Smooth muscle cell (in vitro differentiated cells): ENCODE data around the gene FURIN. TPM values are rescaled to one million over a fixed set of nuclear protein-coding genes. Genes with fewer than 3 reads are reported as not detected.

Experiments
- DNase-seq: peaks from one replicate; lab custom pipeline; 2025; ENCODE audit not compliant: unreplicated experiment; lab: John Stamatoyannopoulos, UW
- H2AFZ ChIP-seq: fragments of 200-600 bp; sonication (generic); 2 replicates; pipeline ENCODE4 v1.6.0; 2016; ENCODE audit warnings: antibody characterized with exemption, low read depth, mild to moderate bottlenecking
- H3F3A ChIP-seq: fragments of 200-600 bp; sonication (generic); 2 replicates; pipeline ENCODE4 v1.6.0; 2017; ENCODE audit warnings: antibody characterized with exemption, low read depth
- H3K27ac ChIP-seq: fragments of 200-600 bp; sonication (generic); 2 replicates; pipeline ENCODE4 v1.5.1; 2016; ENCODE audit warnings: low read depth, mild to moderate bottlenecking
- H3K27me3 ChIP-seq: fragments of 200-600 bp; sonication (generic); 2 replicates; pipeline ENCODE4 v1.6.1; 2016; ENCODE audit warnings: low read depth, mild to moderate bottlenecking
- H3K36me3 ChIP-seq: fragments of 200-600 bp; sonication (generic); 2 replicates; pipeline ENCODE4 v1.5.1; 2016; ENCODE audit warnings: low read depth
- H3K4me1 ChIP-seq: fragments of 200-600 bp; sonication (generic); 2 replicates; pipeline ENCODE4 v1.5.1; 2016; ENCODE audit warnings: low read depth
- H3K4me2 ChIP-seq: fragments of 200-600 bp; sonication (generic); 2 replicates; pipeline ENCODE4 v1.6.0; 2016; ENCODE audit warnings: mild to moderate bottlenecking
- H3K4me3 ChIP-seq: fragments of 200-600 bp; sonication (generic); 2 replicates; pipeline ENCODE4 v1.5.1; 2016; ENCODE audit warnings: mild to moderate bottlenecking
- H3K79me2 ChIP-seq: fragments of 200-600 bp; sonication (generic); 2 replicates; pipeline ENCODE4 v1.6.0; 2016; ENCODE audit warnings: low read depth, mild to moderate bottlenecking
- H3K9ac ChIP-seq: fragments of 200-600 bp; sonication (generic); 2 replicates; pipeline ENCODE4 v1.6.0; 2016; ENCODE audit warnings: low read depth
- H3K9me3 ChIP-seq: fragments of 200-600 bp; sonication (generic); replicated peaks from 2 replicates; pipeline ENCODE4 v1.5.1; 2016; ENCODE audit warnings: low read depth
- H4K20me1 ChIP-seq: fragments of 200-600 bp; sonication (generic); 2 replicates; pipeline ENCODE4 v1.6.0; 2016; ENCODE audit warnings: low read depth
- CTCF ChIP-seq: fragments of 200-600 bp; sonication (generic); IDR thresholded peaks from 2 replicates; pipeline ENCODE4 v1.5.1; 2017; ENCODE audit warnings: borderline replicate concordance, mild to moderate bottlenecking, antibody characterized with exemption; ENCODE audit not compliant: insufficient read depth, poor library complexity, severe bottlenecking
- WGBS: methylation state at CpG from one replicate; pipeline ENCODE4 v1.1.7; 2016; ENCODE audit warnings: low lambda C conversion rate; 5-methylcytosine and 5-hydroxymethylcytosine counted together
- polyA plus RNA-seq: library from polyadenylated mRNA; unstranded; fragments of >200 nt; fragmentation: Nextera tagmentation; extraction: Ambion mirVana; gene quantifications from 2 replicates; pipeline ENCODE4 v1.2.1, GENCODE V29; 2016
- total RNA-seq: library from RNA; depleted of rRNA; stranded (reverse); fragments of >200 nt; gene quantifications from 2 replicates; pipeline ENCODE4 v1.2.3, GENCODE V29; 2014

FURIN gene
- total and polyA plus RNA-seq, 2 experiments from 2014 or later, result 66.0 to 113 TPM

- H3F3A ChIP-seq, result peaks cover 16% of the 10 kb centered on the region
Observed at GRCh38 chr15:90880381-90881145, 12.2 kb downstream of the FURIN start.

GRCh38 chr15:90881181-90881977, 13.0 kb downstream of the FURIN start:
- no peaks in the 10 kb centered on the region for H3K79me2 ChIP-seq
- WGBS, result 92% methylated on average over 35 of the region's 35 CpGs
- peaks cover 17% of the 10 kb centered on the region for H3F3A ChIP-seq
- no peaks in the 10 kb centered on the region for H3K9me3 ChIP-seq
- no peak for TF ChIP-seq CTCF
- H3K27ac ChIP-seq, result no peak overlapping the region
- no peak overlapping the region for H2AFZ ChIP-seq
- DNase-seq, result no peak
- peaks cover 17% of the 10 kb centered on the region for H3K4me1 ChIP-seq
- H3K4me2 ChIP-seq, result no peak overlapping the region
- H4K20me1 ChIP-seq, result no peaks in the 10 kb centered on the region
- H3K27me3 ChIP-seq, result no peaks in the 10 kb centered on the region
- H3K36me3 ChIP-seq, result no peaks in the 10 kb centered on the region
- H3K9ac ChIP-seq, result no peak overlapping the region
- H3K4me3 ChIP-seq, result no peak overlapping the region

More at GRCh38 chr15:90880381-90881145, 12.2 kb downstream of the FURIN start:
- no peak for DNase-seq
- Histone ChIP-seq H3K27me3 (no peaks in the 10 kb centered on the region), H3K79me2 (no peaks in the 10 kb centered on the region), H3K36me3 (no peaks in the 10 kb centered on the region), H3K27ac (no peak overlapping the region), H3K9ac (no peak overlapping the region), H3K9me3 (no peaks in the 10 kb centered on the region), H2AFZ (no peak overlapping the region), H3K4me1 (peaks cover 17% of the 10 kb centered on the region), H4K20me1 (peaks cover 4% of the 10 kb centered on the region), H3K4me2 (no peak overlapping the region), H3K4me3 (no peak overlapping the region)
- WGBS, result 94% methylated on average over 16 of the region's 16 CpGs
- no peak for TF ChIP-seq CTCF

GRCh38 chr15:90881978-90882721, 13.8 kb downstream of the FURIN start:
- H2AFZ ChIP-seq, result no peak overlapping the region
- 91% methylated on average over 19 of the region's 19 CpGs for WGBS
- H3K4me3 ChIP-seq, result no peak overlapping the region
- peaks cover 17% of the 10 kb centered on the region for H3F3A ChIP-seq
- no peaks in the 10 kb centered on the region for H3K27me3 ChIP-seq
- H3K9ac ChIP-seq, result no peak overlapping the region
- DNase-seq, result no peak
- no peak for TF ChIP-seq CTCF
- H3K36me3 ChIP-seq, result no peaks in the 10 kb centered on the region
- H3K9me3 ChIP-seq, result no peaks in the 10 kb centered on the region
- peaks cover 17% of the 10 kb centered on the region for H3K4me1 ChIP-seq
- H3K79me2 ChIP-seq, result no peaks in the 10 kb centered on the region
- no peak overlapping the region for H3K27ac ChIP-seq
- H4K20me1 ChIP-seq, result no peaks in the 10 kb centered on the region
- no peak overlapping the region for H3K4me2 ChIP-seq
